GM12874 (cell line): ENCODE measurements around the gene ARHGAP15.

Experiments
- TF ChIP-seq, protein P1 (sequence below): IDR thresholded peaks from 2 replicates; pipeline ENCODE4 v1.5.1; 2011; ENCODE audit warnings: low read depth, mild to moderate bottlenecking, control low read depth, low read length, moderate library complexity; ENCODE audit not compliant: insufficient read depth

The ARHGAP15 gene

DNA sequence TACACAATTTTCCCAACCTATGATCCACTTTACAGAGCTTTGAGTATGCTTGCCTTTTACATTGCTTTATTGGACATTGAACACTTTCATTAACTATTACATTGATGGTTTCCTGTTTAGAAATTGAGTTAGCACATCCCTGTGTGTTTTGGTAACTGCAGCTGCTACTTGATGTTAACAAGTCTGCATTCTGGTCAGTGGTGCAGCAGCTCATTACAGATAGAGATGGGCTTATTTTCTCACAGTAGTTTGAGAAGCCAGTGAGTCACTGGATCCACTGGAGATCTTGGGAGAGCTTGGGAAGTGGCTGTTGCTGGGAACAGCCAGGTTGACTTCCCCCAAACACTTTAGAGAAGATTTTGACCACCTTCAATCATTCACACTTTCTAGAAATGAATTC, 150.5 kb downstream of the ARHGAP15 start:
- TF ChIP-seq, protein P1, sequence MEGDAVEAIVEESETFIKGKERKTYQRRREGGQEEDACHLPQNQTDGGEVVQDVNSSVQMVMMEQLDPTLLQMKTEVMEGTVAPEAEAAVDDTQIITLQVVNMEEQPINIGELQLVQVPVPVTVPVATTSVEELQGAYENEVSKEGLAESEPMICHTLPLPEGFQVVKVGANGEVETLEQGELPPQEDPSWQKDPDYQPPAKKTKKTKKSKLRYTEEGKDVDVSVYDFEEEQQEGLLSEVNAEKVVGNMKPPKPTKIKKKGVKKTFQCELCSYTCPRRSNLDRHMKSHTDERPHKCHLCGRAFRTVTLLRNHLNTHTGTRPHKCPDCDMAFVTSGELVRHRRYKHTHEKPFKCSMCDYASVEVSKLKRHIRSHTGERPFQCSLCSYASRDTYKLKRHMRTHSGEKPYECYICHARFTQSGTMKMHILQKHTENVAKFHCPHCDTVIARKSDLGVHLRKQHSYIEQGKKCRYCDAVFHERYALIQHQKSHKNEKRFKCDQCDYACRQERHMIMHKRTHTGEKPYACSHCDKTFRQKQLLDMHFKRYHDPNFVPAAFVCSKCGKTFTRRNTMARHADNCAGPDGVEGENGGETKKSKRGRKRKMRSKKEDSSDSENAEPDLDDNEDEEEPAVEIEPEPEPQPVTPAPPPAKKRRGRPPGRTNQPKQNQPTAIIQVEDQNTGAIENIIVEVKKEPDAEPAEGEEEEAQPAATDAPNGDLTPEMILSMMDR = no peak

DNA sequence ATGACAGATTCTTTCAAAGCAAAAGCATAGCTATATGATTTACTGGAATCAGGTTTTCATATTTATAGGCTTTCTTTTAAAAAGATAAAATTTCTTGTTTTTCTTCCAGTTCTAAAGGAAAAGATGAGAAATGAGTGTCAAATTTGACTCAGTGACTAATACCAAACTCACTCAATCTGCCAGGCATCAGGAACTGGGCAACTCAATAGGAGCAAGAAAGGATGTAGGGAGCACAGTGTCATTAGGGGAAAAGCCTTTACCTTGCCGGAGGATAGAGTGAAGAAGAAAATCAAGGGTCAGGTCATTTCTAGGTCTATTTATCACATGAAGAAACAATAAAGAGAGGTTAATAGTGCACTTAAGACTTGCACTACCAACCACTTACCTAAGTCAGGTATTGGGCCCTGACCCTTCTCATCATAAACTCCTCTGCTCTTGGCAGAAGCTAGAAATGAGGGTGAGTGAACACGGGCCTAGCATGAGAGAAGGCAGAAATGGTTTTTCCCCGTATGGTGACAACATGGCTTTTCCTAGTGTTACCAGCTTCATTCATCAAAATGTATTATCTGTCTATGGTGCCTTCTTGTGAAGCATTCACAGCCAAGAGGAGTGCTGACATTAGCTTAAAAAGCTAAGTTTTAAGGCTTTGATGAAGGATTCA, 151.0 kb downstream of the ARHGAP15 start:
- TF ChIP-seq, protein P1 = no peak

DNA sequence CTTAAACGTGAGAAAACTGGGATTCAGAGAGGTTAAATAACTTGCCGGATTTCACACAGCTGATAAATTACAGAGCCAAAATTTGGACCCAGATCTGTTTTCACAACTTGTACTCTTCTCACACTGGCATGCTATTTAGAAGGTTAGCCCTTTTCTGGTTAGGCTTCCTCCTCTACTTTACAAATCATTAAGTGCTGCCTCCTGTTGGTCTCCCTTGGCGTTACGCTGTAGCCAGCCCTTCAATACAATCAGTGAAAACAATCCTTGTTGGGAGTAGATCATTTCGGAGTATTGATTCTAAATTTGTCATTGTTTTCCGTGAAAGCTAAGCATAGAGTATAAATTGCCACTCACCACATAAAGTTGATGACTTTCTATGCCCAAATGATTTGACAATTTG, 153.5 kb downstream of the ARHGAP15 start:
- TF ChIP-seq, protein P1 = peak; percentile 57; the same call in 1 of the 2 replicates

DNA sequence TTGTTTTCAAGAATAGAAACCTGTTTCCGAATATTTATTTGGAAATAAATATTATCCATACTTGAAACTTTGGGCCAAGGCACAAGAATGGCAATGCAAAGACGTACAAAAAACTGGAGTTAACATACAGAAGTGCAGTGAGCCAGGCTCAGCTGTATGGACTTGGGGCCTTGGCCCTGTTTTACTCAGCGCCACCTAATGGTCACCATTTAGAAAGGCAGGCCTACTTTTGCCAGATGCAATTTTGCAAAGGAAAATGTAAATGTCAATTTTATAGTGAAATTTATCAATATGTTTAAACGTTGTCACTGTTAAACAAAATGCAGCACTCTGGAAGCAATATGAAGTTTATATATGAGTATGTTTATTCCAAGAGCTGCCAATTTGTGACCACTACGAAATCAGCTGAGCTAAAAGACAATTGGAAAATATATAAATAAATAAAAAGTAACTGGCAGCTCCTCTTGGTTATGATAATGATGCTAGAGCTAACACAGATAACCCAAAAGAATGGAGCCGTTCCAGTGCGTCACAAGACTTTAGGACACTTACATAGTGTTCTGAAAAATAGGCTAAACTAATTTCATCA, 155.0 kb downstream of the ARHGAP15 start:
- TF ChIP-seq, protein P1 = peak; percentile 79

DNA sequence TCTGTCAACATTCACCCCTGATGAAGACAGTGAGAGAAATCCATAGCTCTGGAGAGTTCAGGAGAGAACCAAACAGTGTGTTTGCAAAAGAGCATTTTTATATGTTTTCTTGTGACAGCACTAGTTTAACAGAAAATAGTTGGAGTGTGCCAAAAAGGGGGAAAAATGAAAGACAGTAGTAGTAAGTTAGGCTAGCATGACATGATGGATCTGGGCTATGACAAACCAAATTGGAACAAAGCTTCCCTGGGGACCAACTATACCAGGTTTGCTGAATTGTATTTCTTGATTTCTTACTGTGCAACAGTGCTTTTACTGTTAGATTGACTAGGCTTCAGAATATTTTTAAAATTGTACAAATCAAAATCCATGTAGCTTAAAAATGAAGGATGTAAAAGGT, 159.8 kb downstream of the ARHGAP15 start:
- TF ChIP-seq, protein P1 = no peak

DNA sequence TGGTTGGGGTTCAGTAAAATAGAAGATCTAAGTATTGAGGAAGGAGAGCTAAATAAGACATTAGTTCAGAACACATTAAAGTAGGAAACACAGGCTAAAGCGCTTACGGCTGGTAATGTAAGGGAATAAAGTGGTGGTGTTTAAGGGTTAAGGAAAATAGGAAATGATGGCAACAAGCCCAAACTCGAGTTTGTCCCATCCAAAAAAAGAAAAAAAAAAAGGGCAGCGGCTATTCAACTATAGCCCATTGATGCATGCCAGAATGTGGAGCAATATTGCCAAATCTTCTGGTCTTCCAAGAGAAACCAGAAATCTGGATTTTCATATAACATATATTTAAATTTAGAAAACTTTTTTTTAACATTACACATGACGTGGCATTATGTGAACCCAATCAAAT, 161.0 kb downstream of the ARHGAP15 start:
- TF ChIP-seq, protein P1 = no peak

DNA sequence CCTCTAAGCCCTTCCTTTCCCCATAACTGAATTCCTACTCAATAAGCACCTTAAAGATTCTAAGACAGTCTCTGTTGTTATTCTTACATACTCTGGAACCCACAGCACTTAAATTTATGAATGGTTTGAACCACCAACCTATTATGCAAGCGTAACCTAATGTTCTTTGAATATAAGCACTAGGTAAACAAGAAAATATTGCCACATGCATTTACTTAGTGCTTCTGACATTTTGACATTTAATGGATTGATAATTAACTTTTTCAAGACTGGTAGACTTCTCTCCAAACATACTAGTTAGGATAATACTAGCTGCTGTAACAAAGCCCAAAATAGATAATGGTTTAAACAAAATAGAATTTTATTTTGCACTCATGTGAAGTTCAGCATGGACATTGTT, 164.8 kb downstream of the ARHGAP15 start:
- TF ChIP-seq, protein P1 = no peak
